B cell (primary cell): ENCODE results near the gene CD34. TPM values are rescaled to one million over a fixed set of nuclear protein-coding genes. Genes with fewer than 3 reads are reported as not detected.

Source experiments
- ATAC-seq: fragments of 200-7000 bp; cut with Tn5 transposase; one replicate; pipeline ENCODE4 v1.10.0; 2021; ENCODE audit warnings: low read depth, mild to moderate bottlenecking, moderate number of reproducible peaks, moderate library complexity
- CTCF ChIA-PET: fragments of 350-600 bp; sonication (Branson Sonifier 250); formaldehyde crosslinking; loops from one replicate; lab custom pipeline; 2021; ENCODE audit warnings: antibody characterized with exemption, inconsistent platforms; lab: Charles Lee
- POLR2A ChIA-PET: fragments of 350-600 bp; sonication (Branson Sonifier 250); formaldehyde crosslinking; loops from one replicate; lab custom pipeline; 2021; ENCODE audit warnings: antibody characterized with exemption; lab: Charles Lee
- DNase-seq: peaks from one replicate; pipeline ENCODE4 v3.0.0; 2013
- H2AFZ ChIP-seq: 2 replicates; pipeline ENCODE4 v1.6.1; 2012; ENCODE audit warnings: mild to moderate bottlenecking, low read depth, low read length; ENCODE audit not compliant: insufficient read depth, poor library complexity, severe bottlenecking
- H3K27ac ChIP-seq, 2 donors: 1 replicate in 1 of 2; 2 replicates in 1 of 2; pipeline ENCODE4 v1.5.1; 2012 to 2013; ENCODE audit warnings: low read length in 2 of 2, mild to moderate bottlenecking in 2 of 2, moderate library complexity in 1 of 2
- H3K27me3 ChIP-seq, 4 experiments: fragments of 200-600 bp in 1 of 4; sonication (generic) in 1 of 4; replicated peaks in 1 of 4; 1 replicate in 2 of 4; 2 replicates in 2 of 4; pipeline versions ENCODE4 v1.6.1 to v1.7.0; 2013 to 2016; ENCODE audit warnings: low read length in 3 of 4, mild to moderate bottlenecking in 2 of 4, mixed read lengths in 1 of 4, moderate library complexity in 1 of 4; ENCODE audit not compliant: insufficient read depth in 4 of 4, control insufficient read depth in 3 of 4; ENCODE audit errors: control extremely low read depth in 1 of 4
- H3K36me3 ChIP-seq, 2 experiments: replicated peaks in 1 of 2; 1 replicate in 1 of 2; 2 replicates in 1 of 2; pipeline versions ENCODE4 v1.6.1 to v1.7.1; 2013; ENCODE audit warnings: low read length in 1 of 2; ENCODE audit not compliant: insufficient read depth in 2 of 2, control insufficient read depth in 1 of 2; ENCODE audit errors: control extremely low read depth in 1 of 2, extremely low read depth in 1 of 2
- H3K4me1 ChIP-seq, 2 donors: fragments of 200-600 bp in 1 of 2; sonication (generic) in 1 of 2; 1 replicate in 1 of 2; 2 replicates in 1 of 2; pipeline versions ENCODE4 v1.5.1 to v1.6.1; 2013 to 2017; ENCODE audit warnings: low read length in 2 of 2; ENCODE audit not compliant: control insufficient read depth in 2 of 2, insufficient read depth in 2 of 2
- H3K4me2 ChIP-seq: replicated peaks from 2 replicates; pipeline ENCODE3; 2012; ENCODE audit warnings: mild to moderate bottlenecking, low read depth, low read length; ENCODE audit not compliant: poor library complexity, severe bottlenecking
- H3K4me3 ChIP-seq, 5 experiments: fragments of 200-600 bp in 1 of 5; sonication (generic) in 1 of 5; 1 replicate in 3 of 5; 2 replicates in 2 of 5; pipeline versions ENCODE4 v1.5.1 to v1.7.0; 2011 to 2016; ENCODE audit warnings: low read length in 4 of 5, mild to moderate bottlenecking in 4 of 5, low read depth in 2 of 5, control low read depth in 1 of 5, moderate library complexity in 1 of 5; ENCODE audit not compliant: insufficient read depth in 1 of 5; ENCODE audit errors: control extremely low read depth in 1 of 5, extremely low read depth in 1 of 5
- H3K79me2 ChIP-seq: fragments of 200-600 bp; sonication (generic); one replicate; pipeline ENCODE4 v1.6.0; 2016; ENCODE audit warnings: low read length; ENCODE audit not compliant: control insufficient read depth, insufficient read depth
- H3K9ac ChIP-seq: fragments of 200-600 bp; sonication (generic); 2 replicates; pipeline ENCODE4 v1.6.1; 2017; ENCODE audit warnings: mild to moderate bottlenecking, low read length, moderate library complexity
- H3K9me3 ChIP-seq, 3 donors: one replicate each; pipeline versions ENCODE4 v1.6.1 to v1.7.1; 2013; ENCODE audit warnings: low read length in 2 of 3; ENCODE audit not compliant: control insufficient read depth in 2 of 3, insufficient read depth in 1 of 3; ENCODE audit errors: control extremely low read depth in 1 of 3
- H4K20me1 ChIP-seq: 2 replicates; pipeline ENCODE4 v1.6.0; 2012; ENCODE audit warnings: mild to moderate bottlenecking, low read length; ENCODE audit not compliant: insufficient read depth, control insufficient read depth, poor library complexity, severe bottlenecking
- H3K27ac Mint-ChIP-seq: one replicate; pipeline ENCODE4 v1.8.0; 2021; ENCODE audit warnings: mixed read lengths
- H3K27me3 Mint-ChIP-seq: one replicate; pipeline ENCODE4 v1.8.0; 2021; ENCODE audit warnings: mixed read lengths
- H3K4me1 Mint-ChIP-seq: one replicate; pipeline ENCODE4 v1.8.0; 2021; ENCODE audit warnings: mixed read lengths
- H3K4me3 Mint-ChIP-seq: one replicate; pipeline ENCODE4 v1.8.0; 2021; ENCODE audit warnings: mixed read lengths
- H3K9me3 Mint-ChIP-seq: one replicate; pipeline ENCODE4 v1.8.0; 2022; ENCODE audit warnings: mixed read lengths; ENCODE audit not compliant: insufficient read depth
- EZH2 ChIP-seq: IDR thresholded peaks from 2 replicates; pipeline ENCODE4 v1.6.1; 2012; ENCODE audit warnings: borderline replicate concordance, low read depth, mild to moderate bottlenecking, moderate library complexity, low read length; ENCODE audit not compliant: insufficient read depth, poor library complexity, severe bottlenecking
- WGBS: methylation state at CpG from one replicate; pipeline ENCODE4 v1.1.5; 2013; ENCODE audit warnings: missing lambda C conversion rate; ENCODE audit not compliant: insufficient coverage; 5-methylcytosine and 5-hydroxymethylcytosine counted together
- intact Hi-C: fragments of 100-400 bp; cut with micrococcal nuclease; formaldehyde crosslinking; loops from one replicate; pipeline ENCODE4 v1.10.0; 2022
- polyA plus RNA-seq: library from polyadenylated mRNA; depleted of rRNA; stranded (reverse); fragments of >200 nt; gene quantifications from 2 replicates; pipeline ENCODE4 v1.2.3, GENCODE V29; 2012
- total RNA-seq, 2 donors: library from RNA; stranded (reverse); fragments of 120-200 nt in 1 of 2; gene quantifications; 1 replicate in 1 of 2; 2 replicates in 1 of 2; pipeline versions ENCODE4 v1.2.3 to v1.2.4, GENCODE V29; 2013 to 2022
- TF ChIP-seq, protein P1 (sequence below): fragments of 200-600 bp; IDR thresholded peaks from one replicate; pipeline ENCODE4 v1.8.0; 2022; ENCODE audit warnings: antibody characterized with exemption, mild to moderate bottlenecking

The CD34 gene
- total and polyA plus RNA-seq, 2 donors (not counting 1 experiment from before 2014, with no cell fraction given): not detected

DNA sequence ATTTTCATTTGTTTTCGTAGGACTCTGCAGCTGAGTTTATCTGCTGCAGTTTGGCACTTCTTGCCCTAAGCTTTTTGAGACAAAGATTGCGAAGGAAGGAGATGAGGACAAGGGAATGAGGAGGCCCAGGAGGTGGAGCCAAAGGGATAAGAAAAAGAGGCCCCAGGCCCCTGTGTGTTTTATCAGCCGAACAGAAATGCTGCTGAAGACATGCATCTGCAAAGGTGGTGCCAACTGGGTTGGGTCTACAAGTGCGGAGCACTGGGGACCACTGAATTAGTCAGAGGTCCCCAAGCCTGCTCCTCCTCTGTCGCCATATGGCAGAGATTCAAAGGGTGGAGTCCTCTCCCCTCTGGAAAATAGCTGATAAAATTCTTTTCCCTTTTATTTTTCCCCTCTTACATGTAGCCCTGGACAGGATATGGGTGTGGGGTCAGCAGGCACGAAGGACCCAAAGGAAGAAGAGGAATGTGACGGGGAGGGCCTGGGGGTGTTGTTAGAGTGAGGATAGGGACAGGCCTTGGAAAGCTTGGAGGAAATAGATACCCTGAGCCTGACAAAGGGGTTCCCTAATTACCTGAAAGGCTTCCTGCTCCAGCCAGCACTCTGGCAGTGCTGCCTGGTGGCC, 2.7 kb downstream of the CD34 start:
- no peak overlapping the region for H2AFZ ChIP-seq
- no peak overlapping the region for H3K9ac ChIP-seq
- no peaks in the 10 kb centered on the region for H3K9me3 ChIP-seq
- intact Hi-C loops: no loop called here
- DNase-seq (no peak), ATAC-seq (no peak)
- H3K36me3 ChIP-seq: no peaks in the 10 kb centered on the region
- H3K27me3 Mint-ChIP-seq: peaks cover 51% of the 10 kb centered on the region
- no peak overlapping the region for H3K4me3 Mint-ChIP-seq
- no peaks in the 10 kb centered on the region for H3K9me3 Mint-ChIP-seq
- H3K27ac Mint-ChIP-seq: no peak overlapping the region
- 29% methylated on average over 6 of the region's 7 CpGs for whole genome bisulfite sequencing
- H3K4me1 Mint-ChIP-seq: peaks cover 11% of the 10 kb centered on the region
- ChIA-PET CTCF (interaction anchor here (1.0 to 1.2 kb wide), 3 partner anchors 10 to 55 kb away, joined by 3 read pairs; no protein-coding TSS in a partner anchor), POLR2A (no interaction called here)
- no peaks in the 10 kb centered on the region for H3K79me2 ChIP-seq
- H3K27me3 ChIP-seq: peaks cover 0 to 32% (median 21%) of the 10 kb centered on the region in 4 experiments
- H3K4me1 ChIP-seq: peaks cover 10 to 11% of the 10 kb centered on the region in 2 donors
- H3K4me2 ChIP-seq: no peak overlapping the region
- H3K27ac ChIP-seq: no peak overlapping the region
- H4K20me1 ChIP-seq: no peaks in the 10 kb centered on the region
- no peak overlapping the region for H3K4me3 ChIP-seq
- TF ChIP-seq EZH2: no peak
- TF ChIP-seq, protein P1, sequence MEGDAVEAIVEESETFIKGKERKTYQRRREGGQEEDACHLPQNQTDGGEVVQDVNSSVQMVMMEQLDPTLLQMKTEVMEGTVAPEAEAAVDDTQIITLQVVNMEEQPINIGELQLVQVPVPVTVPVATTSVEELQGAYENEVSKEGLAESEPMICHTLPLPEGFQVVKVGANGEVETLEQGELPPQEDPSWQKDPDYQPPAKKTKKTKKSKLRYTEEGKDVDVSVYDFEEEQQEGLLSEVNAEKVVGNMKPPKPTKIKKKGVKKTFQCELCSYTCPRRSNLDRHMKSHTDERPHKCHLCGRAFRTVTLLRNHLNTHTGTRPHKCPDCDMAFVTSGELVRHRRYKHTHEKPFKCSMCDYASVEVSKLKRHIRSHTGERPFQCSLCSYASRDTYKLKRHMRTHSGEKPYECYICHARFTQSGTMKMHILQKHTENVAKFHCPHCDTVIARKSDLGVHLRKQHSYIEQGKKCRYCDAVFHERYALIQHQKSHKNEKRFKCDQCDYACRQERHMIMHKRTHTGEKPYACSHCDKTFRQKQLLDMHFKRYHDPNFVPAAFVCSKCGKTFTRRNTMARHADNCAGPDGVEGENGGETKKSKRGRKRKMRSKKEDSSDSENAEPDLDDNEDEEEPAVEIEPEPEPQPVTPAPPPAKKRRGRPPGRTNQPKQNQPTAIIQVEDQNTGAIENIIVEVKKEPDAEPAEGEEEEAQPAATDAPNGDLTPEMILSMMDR: no peak

DNA sequence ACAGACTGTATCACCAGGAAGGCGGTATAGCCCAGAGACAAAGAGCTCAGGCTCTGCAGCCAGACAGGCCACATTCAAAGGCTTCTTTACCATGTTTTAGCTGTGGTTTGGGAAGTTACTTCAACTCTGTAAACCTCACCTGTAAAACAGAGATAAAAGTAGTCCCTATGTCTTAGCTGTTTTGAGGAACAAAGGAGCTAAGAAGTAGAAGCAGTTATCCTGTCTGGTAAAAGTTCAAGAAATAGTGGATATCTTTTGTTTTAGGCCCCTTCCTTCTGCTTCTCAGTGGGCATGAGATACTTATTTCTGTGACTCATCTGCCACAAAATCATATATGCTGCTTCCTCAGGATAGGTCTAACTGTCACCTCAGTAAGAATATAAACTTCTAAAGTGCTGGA, 6.5 kb downstream of the CD34 start:
- Histone ChIP-seq H3K4me3 (no peak overlapping the region), H2AFZ (no peak overlapping the region), H3K9me3 (no peaks in the 10 kb centered on the region), H3K27me3 (peaks cover 0 to 3% (median 1%) of the 10 kb centered on the region in 4 experiments), H3K36me3 (no peaks in the 10 kb centered on the region), H3K4me2 (no peak overlapping the region), H3K9ac (no peak overlapping the region), H4K20me1 (no peaks in the 10 kb centered on the region), H3K4me1 (no peaks in the 10 kb centered on the region), H3K79me2 (no peaks in the 10 kb centered on the region), H3K27ac (no peak overlapping the region)
- POLR2A ChIA-PET: no interaction called here
- TF ChIP-seq, protein P1: no peak
- no peak for TF ChIP-seq EZH2
- H3K9me3 Mint-ChIP-seq: no peaks in the 10 kb centered on the region
- CTCF ChIA-PET: interaction anchor here (1.5 kb wide), 1 partner anchor 19 kb away, joined by 3 read pairs; no protein-coding TSS in a partner anchor
- H3K27me3 Mint-ChIP-seq: peaks cover 16% of the 10 kb centered on the region
- DNase-seq (no peak), ATAC-seq (no peak)
- H3K4me3 Mint-ChIP-seq: no peak overlapping the region
- no CpG with 5 or more reads among the region's 1 CpG for WGBS
- H3K4me1 Mint-ChIP-seq: no peaks in the 10 kb centered on the region
- H3K27ac Mint-ChIP-seq: no peak overlapping the region
- intact Hi-C loops: no loop called here
